ENCODE results near the gene DAB2IP.

- TF ChIP-seq CTCF (optimal IDR thresholded peaks at IDR 0.05 in 1 of 3, IDR thresholded peaks at IDR 0.05 in 1 of 3, conservative IDR thresholded peaks at IDR 0.05 in 1 of 3; ENCODE audit: extremely low read depth in 1 of 3, insufficient read depth in 2 of 3, low read length in 3 of 3) (no peak), EZH2 (IDR thresholded peaks at IDR 0.05; ENCODE audit: low read length) (no peak)
These were observed 98.9 kb downstream of the DAB2IP start for GRCh38 chr9:121750259-121750714.
